Measurements from ENCODE around the gene AEBP1. TPM values are rescaled to one million over a fixed set of nuclear protein-coding genes. Genes with fewer than 3 reads are reported as not detected.

Gene AEBP1
- total RNA-seq, 2 experiments from 2014 or later = 35.0 to 64.2 TPM

- H3K79me2 ChIP-seq (ENCODE audit: insufficient read depth, low read depth, low read length) = no peaks in the 10 kb centered on the region
- no peaks in the 10 kb centered on the region for H3K4me1 ChIP-seq (ENCODE audit: insufficient read depth, low read length, poor library complexity, severe bottlenecking)
- H3K36me3 ChIP-seq (ENCODE audit: insufficient read depth, low read length) = no peaks in the 10 kb centered on the region
- TF ChIP-seq CTCF (conservative IDR thresholded peaks at IDR 0.05; ENCODE audit: low read length) (no peak), EZH2phosphoT487 (IDR thresholded peaks at IDR 0.05; ENCODE audit: borderline replicate concordance, low read depth, low read length) (no peak)
- no peak overlapping the region for H3K4me2 ChIP-seq (ENCODE audit: low read length)
- BruUV-seq (replicated peaks) = no TSS peak
- POLR2A ChIA-PET = no interaction called here
- no peak overlapping the region for H3K4me3 ChIP-seq (ENCODE audit: low read depth, low read length, poor library complexity, severe bottlenecking)
- DNase-seq (ENCODE audit: low spot score) = no peak
- CTCF ChIA-PET (ENCODE audit: unreplicated experiment) = no interaction called here
- H4K20me1 ChIP-seq (ENCODE audit: insufficient read depth, low read length) = no peaks in the 10 kb centered on the region
- H3K9me3 ChIP-seq (ENCODE audit: low read length) = no peaks in the 10 kb centered on the region
- H2AFZ ChIP-seq (ENCODE audit: low read length) = no peak overlapping the region
- H3K27ac ChIP-seq (ENCODE audit: low read depth, low read length, poor library complexity, severe bottlenecking) = no peak overlapping the region
- intact Hi-C loops (cut with micrococcal nuclease; ENCODE audit: unreplicated experiment) = no loop called here
- H3K9me2 ChIP-seq (ENCODE audit: insufficient read depth, low read length) = no peaks in the 10 kb centered on the region
These were observed 35.3 kb downstream of the AEBP1 start for GRCh38 chr7:44139311-44140010.

- Histone ChIP-seq H2AFZ (ENCODE audit: low read length) (no peak overlapping the region), H4K20me1 (ENCODE audit: insufficient read depth, low read length) (no peaks in the 10 kb centered on the region), H3K9me3 (ENCODE audit: low read length) (no peaks in the 10 kb centered on the region), H3K4me2 (ENCODE audit: low read length) (no peak overlapping the region), H3K79me2 (ENCODE audit: insufficient read depth, low read depth, low read length) (no peaks in the 10 kb centered on the region), H3K36me3 (ENCODE audit: insufficient read depth, low read length) (no peaks in the 10 kb centered on the region), H3K4me3 (ENCODE audit: low read depth, low read length, poor library complexity, severe bottlenecking) (no peak overlapping the region), H3K9me2 (ENCODE audit: insufficient read depth, low read length) (no peaks in the 10 kb centered on the region), H3K27ac (ENCODE audit: low read depth, low read length, poor library complexity, severe bottlenecking) (no peak overlapping the region), H3K4me1 (ENCODE audit: insufficient read depth, low read length, poor library complexity, severe bottlenecking) (no peaks in the 10 kb centered on the region)
- DNase-seq (ENCODE audit: low spot score) = no peak
- ChIA-PET CTCF (ENCODE audit: unreplicated experiment) (no interaction called here), POLR2A (no interaction called here)
- no TSS peak for BruUV-seq (replicated peaks)
- TF ChIP-seq EZH2phosphoT487 (IDR thresholded peaks at IDR 0.05; ENCODE audit: borderline replicate concordance, low read depth, low read length) (no peak), CTCF (conservative IDR thresholded peaks at IDR 0.05; ENCODE audit: low read length) (no peak)
- intact Hi-C loops (cut with micrococcal nuclease; ENCODE audit: unreplicated experiment) = no loop called here
These were observed 36.2 kb downstream of the AEBP1 start for GRCh38 chr7:44140341-44140740.

GRCh38 chr7:44141221-44141850 lies 37.2 kb downstream of the AEBP1 start, which contains the start of gene MYL7:
TSS of gene MYL7 (minus strand) at chr7:44141332. CDS start at chr7:44141305, 27 bp downstream.
- BruUV-seq (replicated peaks) = no TSS peak
- H3K27ac ChIP-seq (ENCODE audit: low read depth, low read length, poor library complexity, severe bottlenecking) = no peak within 1 kb of the TSS
- H3K4me2 ChIP-seq (ENCODE audit: low read length) = no peak within 1 kb of the TSS
- H3K4me3 ChIP-seq (ENCODE audit: low read depth, low read length, poor library complexity, severe bottlenecking) = no peak within 1 kb of the TSS
- no peaks in the 10 kb centered on the region for H3K4me1 ChIP-seq (ENCODE audit: insufficient read depth, low read length, poor library complexity, severe bottlenecking)
- no peaks in the 10 kb centered on the region for H4K20me1 ChIP-seq (ENCODE audit: insufficient read depth, low read length)
- H3K79me2 ChIP-seq (ENCODE audit: insufficient read depth, low read depth, low read length) = no peaks in the 10 kb centered on the region
- no peak within 1 kb of the TSS for H2AFZ ChIP-seq (ENCODE audit: low read length)
- H3K36me3 ChIP-seq (ENCODE audit: insufficient read depth, low read length) = no peaks in the 10 kb centered on the region
- intact Hi-C loops (cut with micrococcal nuclease; ENCODE audit: unreplicated experiment) = no loop called here
- CTCF ChIA-PET (ENCODE audit: unreplicated experiment) = no interaction called here
- no peaks in the 10 kb centered on the region for H3K9me2 ChIP-seq (ENCODE audit: insufficient read depth, low read length)
- POLR2A ChIA-PET = no interaction called here
- DNase-seq (ENCODE audit: low spot score) = no peak
- H3K9me3 ChIP-seq (ENCODE audit: low read length) = no peaks in the 10 kb centered on the region
- TF ChIP-seq EZH2phosphoT487 (IDR thresholded peaks at IDR 0.05; ENCODE audit: borderline replicate concordance, low read depth, low read length) (no peak), CTCF (conservative IDR thresholded peaks at IDR 0.05; ENCODE audit: low read length) (no peak)

Measured in OCI-LY7 (cell line).